GM12891 (cell line): ENCODE data around the gene FCHO1.

Experiments
- PAX5 ChIP-seq: IDR thresholded peaks from 2 replicates; pipeline ENCODE4 v1.6.1; 2011; ENCODE audit warnings: low read length, moderate library complexity, mild to moderate bottlenecking; ENCODE audit not compliant: insufficient read depth, severe bottlenecking
- POLR2A ChIP-seq: IDR thresholded peaks from 2 replicates; pipeline ENCODE4 v1.6.1; 2011; ENCODE audit warnings: low read depth, low read length, control low read depth
- POLR2AphosphoS5 ChIP-seq: IDR thresholded peaks from 2 replicates; pipeline ENCODE4 v1.6.1; 2011; ENCODE audit warnings: low read depth, low read length, control low read depth
- POU2F2 ChIP-seq: IDR thresholded peaks from 2 replicates; pipeline ENCODE4 v1.6.1; 2011; ENCODE audit warnings: low read depth, mild to moderate bottlenecking, control low read depth, low read length, moderate library complexity
- SPI1 ChIP-seq: IDR thresholded peaks from 2 replicates; pipeline ENCODE4 v1.6.1; 2011; ENCODE audit warnings: low read depth, low read length, control low read depth
- TAF1 ChIP-seq: IDR thresholded peaks from 2 replicates; pipeline ENCODE4 v1.6.1; 2011; ENCODE audit warnings: low read depth, low read length, control low read depth

DNA sequence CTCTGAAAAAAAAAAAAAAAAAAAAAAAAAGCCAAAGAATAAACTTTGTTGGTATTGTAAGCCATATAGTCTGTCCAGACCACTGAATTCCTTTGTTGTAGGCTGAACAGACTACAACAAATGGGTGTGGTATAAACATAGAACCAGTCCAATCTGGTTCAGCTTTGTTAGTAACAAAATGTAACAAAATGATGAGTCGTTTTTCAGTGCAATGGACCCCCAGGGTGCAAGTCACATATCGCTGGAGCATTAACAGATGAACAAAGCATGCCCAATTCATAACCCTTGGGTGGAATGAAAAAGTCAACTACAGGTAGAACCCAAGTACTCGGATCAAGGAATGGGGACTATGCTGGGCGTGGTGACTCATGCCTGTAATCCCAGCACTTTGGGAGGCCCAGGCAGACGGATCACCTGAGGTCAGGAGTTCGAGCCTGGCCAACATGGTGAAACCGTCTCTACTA is 13.6 kb upstream of the FCHO1 start:
- TF ChIP-seq TAF1 (no peak), POLR2A (no peak), POLR2AphosphoS5 (no peak), SPI1 (no peak), PAX5 (no peak), POU2F2 (no peak)
